HCT116 (cell line): ENCODE data around the gene CEP72. TPM values are rescaled to one million over a fixed set of nuclear protein-coding genes. Genes with fewer than 3 reads are reported as not detected.

Experiments used
- ATAC-seq: fragments of 200-7000 bp; cut with Tn5 transposase; 2 replicates; pipeline ENCODE4 v1.9.1; 2020; ENCODE audit warnings: mild to moderate bottlenecking, moderate library complexity
- BruUV-seq: library from RNA; stranded (reverse); fragments of 400-500 nt; replicated peaks from 2 replicates; lab custom pipeline; 2021; lab: Mats Ljungman, UMichigan
- CTCF ChIA-PET: fragments of 300-600 bp; sonication (Branson Sonifier 250); formaldehyde crosslinking; loops from one replicate; lab custom pipeline; 2021; ENCODE audit warnings: antibody characterized with exemption; lab: Charles Lee
- POLR2A ChIA-PET: fragments of 300-600, 350-600 bp; sonication (Branson Sonifier 250); formaldehyde crosslinking; loops from one replicate; lab custom pipeline; 2021; ENCODE audit warnings: antibody characterized with exemption; lab: Charles Lee
- RAD21 ChIA-PET, 2 experiments: fragments of 300-600 bp; sonication (Branson Sonifier 250); formaldehyde crosslinking; loops; one replicate each; lab custom pipeline; 2023; ENCODE audit warnings: low total read pairs in 2 of 2; ENCODE audit not compliant: uncharacterized antibody in 2 of 2, unreplicated experiment in 2 of 2, low non-redundant PET in 1 of 2; lab: Charles Lee
- DNase-seq: peaks from one replicate; pipeline ENCODE4 v3.0.0-alpha.2; 2010; ENCODE audit warnings: low read depth, low spot score
- H2AFZ ChIP-seq: fragments of 200-600 bp; shearing (Covaris generic), sonication (generic); 2 replicates; pipeline ENCODE4 v1.6.1; 2017; ENCODE audit warnings: low read depth, mixed run types, mixed read lengths, antibody characterized with exemption, low read length; ENCODE audit not compliant: poor library complexity, severe bottlenecking
- H3K27ac ChIP-seq: 2 replicates; pipeline ENCODE4 v1.5.1; 2012; ENCODE audit warnings: low read depth, low read length
- H3K27me3 ChIP-seq: fragments of 200-600 bp; sonication (generic); 2 replicates; pipeline ENCODE4 v1.6.1; 2016; ENCODE audit warnings: mixed run types, low read length, mixed read lengths; ENCODE audit not compliant: insufficient read depth
- H3K36me3 ChIP-seq, 2 experiments: fragments of 200-500 bp in 1 of 2; fragments of 200-600 bp in 1 of 2; sonication (Bioruptor generic) in 1 of 2; sonication (generic) in 1 of 2; 2 replicates each; pipeline versions ENCODE4 v1.5.1 to v1.6.1; 2014 to 2016; ENCODE audit warnings: low read length in 2 of 2, inconsistent platforms in 1 of 2, mixed read lengths in 1 of 2, mixed run types in 1 of 2; ENCODE audit not compliant: insufficient read depth in 2 of 2, control insufficient read depth in 1 of 2
- H3K4me1 ChIP-seq, 2 experiments: fragments of 200-600 bp in 1 of 2; sonication (generic) in 1 of 2; 2 replicates each; pipeline versions ENCODE4 v1.5.1 to v1.6.1; 2012 to 2017; ENCODE audit warnings: low read length in 2 of 2, inconsistent platforms in 1 of 2, mild to moderate bottlenecking in 1 of 2, mixed read lengths in 1 of 2, mixed run types in 1 of 2, moderate library complexity in 1 of 2; ENCODE audit not compliant: insufficient read depth in 2 of 2, control insufficient read depth in 1 of 2
- H3K4me2 ChIP-seq: fragments of 200-600 bp; sonication (generic); 2 replicates; pipeline ENCODE4 v1.6.1; 2017; ENCODE audit warnings: mixed run types, low read length, mixed read lengths
- H3K4me3 ChIP-seq, 2 experiments: fragments of 200-600 bp in 1 of 2; sonication (generic) in 1 of 2; replicated peaks in 1 of 2; 2 replicates each; pipeline ENCODE4 v1.5.1; 2011 to 2016; ENCODE audit warnings: low read length in 2 of 2, control low read depth in 1 of 2, low read depth in 1 of 2, mild to moderate bottlenecking in 1 of 2, mixed read lengths in 1 of 2, mixed run types in 1 of 2
- H3K79me2 ChIP-seq: fragments of 200-600 bp; sonication (generic); 2 replicates; pipeline ENCODE4 v1.6.1; 2017; ENCODE audit warnings: mild to moderate bottlenecking, mixed run types, low read length, moderate library complexity, mixed read lengths; ENCODE audit not compliant: insufficient read depth
- H3K9ac ChIP-seq: fragments of 200-600 bp; sonication (generic); 2 replicates; pipeline ENCODE4 v1.6.1; 2016; ENCODE audit warnings: low read length, mixed read lengths
- H3K9me2 ChIP-seq: fragments of 200-600 bp; sonication (generic), shearing (Covaris generic); 2 replicates; pipeline ENCODE4 v1.6.1; 2017; ENCODE audit warnings: mixed run types, mild to moderate bottlenecking, moderate library complexity; ENCODE audit not compliant: insufficient read depth
- H3K9me3 ChIP-seq, 2 experiments: fragments of 200-500 bp in 1 of 2; fragments of 200-600 bp in 1 of 2; sonication (Bioruptor generic) in 1 of 2; sonication (generic) in 1 of 2; 2 replicates each; pipeline ENCODE4 v1.6.1; 2014 to 2017; ENCODE audit warnings: low read length in 2 of 2, mixed read lengths in 2 of 2, inconsistent platforms in 1 of 2, low read depth in 1 of 2, mild to moderate bottlenecking in 1 of 2, mixed run types in 1 of 2, moderate library complexity in 1 of 2; ENCODE audit not compliant: control insufficient read depth in 1 of 2, insufficient read depth in 1 of 2
- H4K20me1 ChIP-seq: fragments of 200-600 bp; sonication (generic), shearing (Covaris generic); 2 replicates; pipeline ENCODE4 v1.6.1; 2017; ENCODE audit warnings: mixed run types, mild to moderate bottlenecking, moderate library complexity; ENCODE audit not compliant: insufficient read depth
- CEBPB ChIP-seq: IDR thresholded peaks from 2 replicates; pipeline ENCODE4 v1.6.1; 2012; ENCODE audit warnings: low read depth
- EGR1 ChIP-seq: IDR thresholded peaks from 2 replicates; pipeline ENCODE4 v1.6.1; 2012; ENCODE audit warnings: low read depth
- ELF1 ChIP-seq: IDR thresholded peaks from 2 replicates; pipeline ENCODE4 v1.6.1; 2012; ENCODE audit warnings: low read depth, borderline replicate concordance
- EZH2 ChIP-seq: fragments of 200-600 bp; sonication (generic); IDR thresholded peaks from 2 replicates; pipeline ENCODE4 v1.6.1; 2017; ENCODE audit warnings: antibody characterized with exemption, mixed run types
- EZH2phosphoT487 ChIP-seq: fragments of 200-600 bp; IDR thresholded peaks from 2 replicates; pipeline ENCODE4 v1.6.1; 2018; ENCODE audit warnings: antibody characterized with exemption, borderline replicate concordance
- FOSL1 ChIP-seq: IDR thresholded peaks from 2 replicates; pipeline ENCODE4 v1.6.1; 2012; ENCODE audit warnings: low read depth
- JUND ChIP-seq: IDR thresholded peaks from 2 replicates; pipeline ENCODE4 v1.6.1; 2012
- POLR2A ChIP-seq: IDR thresholded peaks from 2 replicates; pipeline ENCODE4 v1.7.0; 2011; ENCODE audit warnings: borderline replicate concordance; ENCODE audit not compliant: insufficient read depth, insufficient read length; ENCODE audit errors: extremely low read depth
- POLR2AphosphoS5 ChIP-seq: IDR thresholded peaks from 2 replicates; pipeline ENCODE4 v1.6.1; 2011; ENCODE audit warnings: mild to moderate bottlenecking, low read depth, low read length, moderate library complexity
- RAD21 ChIP-seq: IDR thresholded peaks from 2 replicates; pipeline ENCODE4 v1.6.1; 2012; ENCODE audit warnings: low read depth, mild to moderate bottlenecking
- SIN3A ChIP-seq: IDR thresholded peaks from 2 replicates; pipeline ENCODE4 v1.6.1; 2012; ENCODE audit warnings: low read depth
- SP1 ChIP-seq: IDR thresholded peaks from 2 replicates; pipeline ENCODE4 v1.6.1; 2012; ENCODE audit warnings: low read depth
- SRF ChIP-seq: IDR thresholded peaks from 2 replicates; pipeline ENCODE4 v1.6.1; 2012; ENCODE audit warnings: low read depth
- TCF7L2 ChIP-seq: IDR thresholded peaks from 2 replicates; pipeline ENCODE4 v1.7.0; 2011; ENCODE audit warnings: borderline replicate concordance, inconsistent platforms; ENCODE audit not compliant: insufficient read depth, insufficient read length; ENCODE audit errors: extremely low read depth
- YY1 ChIP-seq: IDR thresholded peaks from 2 replicates; pipeline ENCODE4 v1.6.1; 2011; ENCODE audit warnings: low read length, low read depth, moderate library complexity, mild to moderate bottlenecking; ENCODE audit not compliant: insufficient replicate concordance; ENCODE audit errors: extremely low read depth
- ZFX ChIP-seq: fragments of 450-650 bp; IDR thresholded peaks from 2 replicates; pipeline ENCODE4 v1.6.1; 2017
- ZNF274 ChIP-seq: fragments of 200-500 bp; sonication (Bioruptor generic); IDR thresholded peaks from 2 replicates; pipeline ENCODE4 v1.6.1; 2014; ENCODE audit warnings: mild to moderate bottlenecking, low read depth, low read length, inconsistent platforms
- intact Hi-C: fragments of 100-400 bp; cut with micrococcal nuclease; formaldehyde crosslinking; loops from 2 replicates; pipeline ENCODE4 v1.10.0; 2022
- total RNA-seq: library from RNA; stranded (reverse); gene quantifications from one replicate; pipeline ENCODE4 v1.2.1, GENCODE V29; 2021; ENCODE audit not compliant: unreplicated experiment
- TF ChIP-seq, protein P1 (sequence below): IDR thresholded peaks from 2 replicates; pipeline ENCODE4 v1.6.1; 2012; ENCODE audit warnings: low read depth
- TF ChIP-seq, protein P2 (sequence below), 3 experiments: fragments of 200-600 bp in 1 of 3; sonication (generic) in 1 of 3; IDR thresholded peaks in 2 of 3; conservative IDR thresholded peaks in 1 of 3; 2 replicates each; pipeline ENCODE4 v1.5.1; 2012 to 2017; ENCODE audit warnings: low read depth in 2 of 3, low read length in 2 of 3, antibody characterized with exemption in 1 of 3, borderline replicate concordance in 1 of 3, control low read depth in 1 of 3, mild to moderate bottlenecking in 1 of 3, mixed read lengths in 1 of 3, mixed run types in 1 of 3, moderate library complexity in 1 of 3; ENCODE audit not compliant: insufficient read depth in 1 of 3
- TF ChIP-seq, protein P3 (sequence below): IDR thresholded peaks from 2 replicates; pipeline ENCODE4 v1.6.1; 2012

Gene CEP72
- total RNA-seq, 1 experiment from 2014 or later, result 25.6 TPM

DNA sequence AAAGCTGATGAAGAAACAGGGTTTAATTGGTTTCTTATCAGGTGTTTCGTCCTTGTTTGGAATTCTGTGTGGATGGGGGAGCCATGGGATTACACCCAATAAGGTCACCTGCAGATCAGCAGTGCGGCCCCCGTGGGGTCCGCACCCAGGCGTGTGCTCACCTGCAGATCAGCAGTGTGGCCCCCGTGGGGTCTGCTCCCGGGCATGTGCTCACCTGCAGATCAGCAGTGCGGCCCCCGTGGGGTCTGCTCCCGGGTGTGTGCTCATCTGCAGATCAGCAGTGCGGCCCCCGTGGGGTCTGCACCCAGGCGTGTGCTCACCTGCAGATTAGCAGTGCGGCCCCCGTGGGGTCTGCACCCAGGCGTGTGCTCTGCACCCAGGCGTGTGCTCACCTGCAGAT, 41.7 kb upstream of the CEP72 start (continued):
- TF ChIP-seq EZH2 (no peak), RAD21 (no peak), ZNF274 (no peak)

DNA sequence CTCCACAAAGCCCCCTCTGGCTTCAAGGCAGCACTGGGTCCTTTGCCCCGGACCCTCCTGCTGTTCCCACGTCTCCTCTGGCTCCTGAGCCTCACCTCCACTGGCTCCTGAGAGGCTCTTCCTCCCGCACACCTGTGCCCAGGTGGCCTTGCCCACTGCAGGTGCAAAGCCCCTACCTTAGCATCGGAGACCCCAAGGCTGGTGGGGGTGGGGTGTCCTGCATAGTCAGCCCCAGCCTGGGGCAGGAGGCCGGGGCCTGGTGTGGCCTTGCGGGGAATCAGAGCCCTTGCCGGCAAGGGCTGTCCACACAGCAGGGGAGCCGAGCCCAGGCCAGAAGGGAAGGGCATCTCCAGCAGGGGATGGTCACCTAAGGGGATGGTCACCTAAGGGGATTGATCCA, 41.3 kb upstream of the CEP72 start:
- Histone ChIP-seq H4K20me1 (no peaks in the 10 kb centered on the region), H3K4me2 (no peak overlapping the region), H3K4me3 (no peak overlapping the region), H3K4me1 (no peaks in the 10 kb centered on the region), H3K9me2 (no peaks in the 10 kb centered on the region), H3K27me3 (no peaks in the 10 kb centered on the region), H3K27ac (no peak overlapping the region), H3K36me3 (no peaks in the 10 kb centered on the region)
- ChIA-PET CTCF (no interaction called here), RAD21 (no interaction called here), POLR2A (no interaction called here)
- BruUV-seq, result no TSS peak
- no peak for DNase-seq
- intact Hi-C loops, result no loop called here
- no peak for TF ChIP-seq POLR2A
- no peak for TF ChIP-seq ELF1
- TF ChIP-seq EGR1, result no peak
- no peak for TF ChIP-seq TCF7L2
- TF ChIP-seq EZH2phosphoT487, result no peak
- TF ChIP-seq POLR2AphosphoS5, result no peak
- TF ChIP-seq ZNF274, result no peak
- TF ChIP-seq FOSL1, result no peak
- TF ChIP-seq, protein P1, sequence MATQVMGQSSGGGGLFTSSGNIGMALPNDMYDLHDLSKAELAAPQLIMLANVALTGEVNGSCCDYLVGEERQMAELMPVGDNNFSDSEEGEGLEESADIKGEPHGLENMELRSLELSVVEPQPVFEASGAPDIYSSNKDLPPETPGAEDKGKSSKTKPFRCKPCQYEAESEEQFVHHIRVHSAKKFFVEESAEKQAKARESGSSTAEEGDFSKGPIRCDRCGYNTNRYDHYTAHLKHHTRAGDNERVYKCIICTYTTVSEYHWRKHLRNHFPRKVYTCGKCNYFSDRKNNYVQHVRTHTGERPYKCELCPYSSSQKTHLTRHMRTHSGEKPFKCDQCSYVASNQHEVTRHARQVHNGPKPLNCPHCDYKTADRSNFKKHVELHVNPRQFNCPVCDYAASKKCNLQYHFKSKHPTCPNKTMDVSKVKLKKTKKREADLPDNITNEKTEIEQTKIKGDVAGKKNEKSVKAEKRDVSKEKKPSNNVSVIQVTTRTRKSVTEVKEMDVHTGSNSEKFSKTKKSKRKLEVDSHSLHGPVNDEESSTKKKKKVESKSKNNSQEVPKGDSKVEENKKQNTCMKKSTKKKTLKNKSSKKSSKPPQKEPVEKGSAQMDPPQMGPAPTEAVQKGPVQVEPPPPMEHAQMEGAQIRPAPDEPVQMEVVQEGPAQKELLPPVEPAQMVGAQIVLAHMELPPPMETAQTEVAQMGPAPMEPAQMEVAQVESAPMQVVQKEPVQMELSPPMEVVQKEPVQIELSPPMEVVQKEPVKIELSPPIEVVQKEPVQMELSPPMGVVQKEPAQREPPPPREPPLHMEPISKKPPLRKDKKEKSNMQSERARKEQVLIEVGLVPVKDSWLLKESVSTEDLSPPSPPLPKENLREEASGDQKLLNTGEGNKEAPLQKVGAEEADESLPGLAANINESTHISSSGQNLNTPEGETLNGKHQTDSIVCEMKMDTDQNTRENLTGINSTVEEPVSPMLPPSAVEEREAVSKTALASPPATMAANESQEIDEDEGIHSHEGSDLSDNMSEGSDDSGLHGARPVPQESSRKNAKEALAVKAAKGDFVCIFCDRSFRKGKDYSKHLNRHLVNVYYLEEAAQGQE, result no peak
- TF ChIP-seq SP1, result no peak
- no peak for TF ChIP-seq EZH2
- TF ChIP-seq, protein P2, sequence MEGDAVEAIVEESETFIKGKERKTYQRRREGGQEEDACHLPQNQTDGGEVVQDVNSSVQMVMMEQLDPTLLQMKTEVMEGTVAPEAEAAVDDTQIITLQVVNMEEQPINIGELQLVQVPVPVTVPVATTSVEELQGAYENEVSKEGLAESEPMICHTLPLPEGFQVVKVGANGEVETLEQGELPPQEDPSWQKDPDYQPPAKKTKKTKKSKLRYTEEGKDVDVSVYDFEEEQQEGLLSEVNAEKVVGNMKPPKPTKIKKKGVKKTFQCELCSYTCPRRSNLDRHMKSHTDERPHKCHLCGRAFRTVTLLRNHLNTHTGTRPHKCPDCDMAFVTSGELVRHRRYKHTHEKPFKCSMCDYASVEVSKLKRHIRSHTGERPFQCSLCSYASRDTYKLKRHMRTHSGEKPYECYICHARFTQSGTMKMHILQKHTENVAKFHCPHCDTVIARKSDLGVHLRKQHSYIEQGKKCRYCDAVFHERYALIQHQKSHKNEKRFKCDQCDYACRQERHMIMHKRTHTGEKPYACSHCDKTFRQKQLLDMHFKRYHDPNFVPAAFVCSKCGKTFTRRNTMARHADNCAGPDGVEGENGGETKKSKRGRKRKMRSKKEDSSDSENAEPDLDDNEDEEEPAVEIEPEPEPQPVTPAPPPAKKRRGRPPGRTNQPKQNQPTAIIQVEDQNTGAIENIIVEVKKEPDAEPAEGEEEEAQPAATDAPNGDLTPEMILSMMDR (IDR thresholded peaks at IDR 0.05 in 2 of 3, conservative IDR thresholded peaks at IDR 0.05 in 1 of 3; ENCODE audit: borderline replicate concordance in 1 of 3, insufficient read depth in 1 of 3, low read depth in 2 of 3, low read length in 2 of 3), result no peak
- TF ChIP-seq SIN3A, result no peak
- TF ChIP-seq SRF, result no peak
- no peak for TF ChIP-seq CEBPB
- TF ChIP-seq YY1, result no peak
- TF ChIP-seq JUND, result no peak
- TF ChIP-seq ZFX, result no peak
- TF ChIP-seq, protein P3, sequence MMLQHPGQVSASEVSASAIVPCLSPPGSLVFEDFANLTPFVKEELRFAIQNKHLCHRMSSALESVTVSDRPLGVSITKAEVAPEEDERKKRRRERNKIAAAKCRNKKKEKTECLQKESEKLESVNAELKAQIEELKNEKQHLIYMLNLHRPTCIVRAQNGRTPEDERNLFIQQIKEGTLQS, result no peak
- TF ChIP-seq, all 23 proteins: peak for 0
- no peaks in the 10 kb centered on the region for H3K79me2 ChIP-seq
- peaks cover 0 to 4% of the 10 kb centered on the region in 2 experiments; a peak in 1 of 4 replicates for H3K9me3 ChIP-seq
- no peak for ATAC-seq
- H3K9ac ChIP-seq, result no peak overlapping the region
- no peak overlapping the region for H2AFZ ChIP-seq
